H9 (cell line): ENCODE data around the gene DLG5. TPM values are rescaled to one million over a fixed set of nuclear protein-coding genes. Genes with fewer than 3 reads are reported as not detected.

Source experiments
- DNase-seq: peaks from one replicate; pipeline ENCODE4 v3.0.0-alpha.2; 2017
- H2AFZ ChIP-seq: one replicate; pipeline ENCODE4 v1.6.1; 2013; ENCODE audit warnings: mild to moderate bottlenecking, low read length, control low read depth, moderate library complexity
- H2AK5ac ChIP-seq: 2 replicates; pipeline ENCODE4 v1.6.1; 2013; ENCODE audit warnings: low read length, control low read depth, mixed read lengths; ENCODE audit not compliant: insufficient read length
- H2BK120ac ChIP-seq: one replicate; pipeline ENCODE4 v1.6.1; 2013; ENCODE audit warnings: low read depth, mild to moderate bottlenecking, low read length, control low read depth, inconsistent platforms; ENCODE audit not compliant: poor library complexity, severe bottlenecking
- H2BK12ac ChIP-seq: 2 replicates; pipeline ENCODE4 v1.6.1; 2013; ENCODE audit warnings: low read length, control low read depth, mixed read lengths, low read depth; ENCODE audit not compliant: insufficient read length
- H2BK15ac ChIP-seq: 2 replicates; pipeline ENCODE4 v1.6.1; 2013; ENCODE audit warnings: low read depth, low read length, control low read depth
- H2BK20ac ChIP-seq: one replicate; pipeline ENCODE4 v1.6.1; 2013; ENCODE audit warnings: low read depth, mild to moderate bottlenecking, low read length, control low read depth, inconsistent platforms; ENCODE audit not compliant: poor library complexity, severe bottlenecking
- H2BK5ac ChIP-seq: 2 replicates; pipeline ENCODE4 v1.6.1; 2013; ENCODE audit warnings: low read length, control low read depth, mixed read lengths; ENCODE audit not compliant: insufficient read length
- H3K14ac ChIP-seq: 2 replicates; pipeline ENCODE4 v1.6.1; 2013; ENCODE audit warnings: low read length, control low read depth; ENCODE audit not compliant: insufficient read depth
- H3K18ac ChIP-seq: 2 replicates; pipeline ENCODE4 v1.6.1; 2013; ENCODE audit warnings: low read depth, mild to moderate bottlenecking, mixed read lengths, low read length, control low read depth; ENCODE audit not compliant: insufficient read length
- H3K23ac ChIP-seq: 2 replicates; pipeline ENCODE4 v1.6.1; 2013; ENCODE audit warnings: low read length, control low read depth, mixed read lengths, low read depth; ENCODE audit not compliant: insufficient read length
- H3K23me2 ChIP-seq: 2 replicates; pipeline ENCODE4 v1.6.1; 2013; ENCODE audit warnings: low read depth, mild to moderate bottlenecking, mixed read lengths, low read length, control low read depth; ENCODE audit not compliant: insufficient read length, poor library complexity, severe bottlenecking
- H3K27ac ChIP-seq: 2 replicates; pipeline ENCODE4 v1.5.1; 2013; ENCODE audit warnings: low read length, control low read depth, mixed read lengths, low read depth; ENCODE audit not compliant: insufficient read length
- H3K27me3 ChIP-seq: 2 replicates; pipeline ENCODE4 v1.6.1; 2013; ENCODE audit warnings: low read length, control low read depth, inconsistent platforms; ENCODE audit not compliant: insufficient read depth
- H3K4ac ChIP-seq: 2 replicates; pipeline ENCODE4 v1.6.1; 2013; ENCODE audit warnings: low read depth, mild to moderate bottlenecking, control low read depth, inconsistent platforms, low read length, moderate library complexity
- H3K4me1 ChIP-seq: 2 replicates; pipeline ENCODE4 v1.6.1; 2013; ENCODE audit warnings: low read length, control low read depth, inconsistent platforms; ENCODE audit not compliant: insufficient read depth
- H3K4me2 ChIP-seq: 2 replicates; pipeline ENCODE4 v1.6.1; 2013; ENCODE audit warnings: low read length, control low read depth, mixed read lengths; ENCODE audit not compliant: insufficient read length, insufficient read depth
- H3K56ac ChIP-seq: 2 replicates; pipeline ENCODE4 v1.6.1; 2013; ENCODE audit warnings: low read depth, mild to moderate bottlenecking, mixed read lengths, low read length, control low read depth; ENCODE audit not compliant: insufficient read length
- H3K79me1 ChIP-seq: 2 replicates; pipeline ENCODE4 v1.6.1; 2013; ENCODE audit warnings: low read depth, mild to moderate bottlenecking, moderate library complexity, low read length, control low read depth, inconsistent platforms; ENCODE audit not compliant: insufficient read depth, poor library complexity, severe bottlenecking
- H3K79me2 ChIP-seq: 2 replicates; pipeline ENCODE4 v1.6.1; 2013; ENCODE audit warnings: low read length, control low read depth, inconsistent platforms; ENCODE audit not compliant: insufficient read depth
- H3K9ac ChIP-seq: 2 replicates; pipeline ENCODE4 v1.6.1; 2013; ENCODE audit warnings: low read length, control low read depth, mixed read lengths; ENCODE audit not compliant: insufficient read length; ENCODE audit errors: extremely low read depth
- H3K9me3 ChIP-seq: one replicate; pipeline ENCODE4 v1.6.1; 2013; ENCODE audit warnings: low read depth, low read length, inconsistent platforms; ENCODE audit not compliant: control insufficient read depth
- H3T11ph ChIP-seq: one replicate; pipeline ENCODE4 v1.6.1; 2013; ENCODE audit warnings: mild to moderate bottlenecking, low read length, control low read depth, inconsistent platforms
- H4K20me1 ChIP-seq: one replicate; pipeline ENCODE4 v1.6.1; 2013; ENCODE audit not compliant: control insufficient read depth, insufficient read length, insufficient read depth
- H4K5ac ChIP-seq: 2 replicates; pipeline ENCODE4 v1.6.1; 2013; ENCODE audit warnings: low read depth, mild to moderate bottlenecking, mixed read lengths, low read length, control low read depth; ENCODE audit not compliant: insufficient read length
- H4K8ac ChIP-seq: replicated peaks from 2 replicates; pipeline ENCODE4 v1.6.1; 2013; ENCODE audit warnings: low read length, control low read depth, mixed read lengths, low read depth; ENCODE audit not compliant: insufficient read length
- H4K91ac ChIP-seq: 2 replicates; pipeline ENCODE4 v1.6.1; 2013; ENCODE audit warnings: low read depth, mild to moderate bottlenecking, moderate library complexity, mixed read lengths, low read length, control low read depth; ENCODE audit not compliant: insufficient read length
- H3K27ac Mint-ChIP-seq, 3 experiments: 2 replicates in 2 of 3; 3 replicates in 1 of 3; pipeline ENCODE4 v1.8.0; 2020 to 2021; ENCODE audit warnings: mixed read lengths in 3 of 3, mild to moderate bottlenecking in 1 of 3, moderate library complexity in 1 of 3
- H3K27me3 Mint-ChIP-seq: 2 replicates; pipeline ENCODE4 v1.8.0; 2021; ENCODE audit warnings: low read depth, mild to moderate bottlenecking, moderate library complexity, mixed read lengths
- H3K36me3 Mint-ChIP-seq, 3 experiments: 2 replicates in 2 of 3; 3 replicates in 1 of 3; pipeline ENCODE4 v1.8.0; 2020 to 2021; ENCODE audit warnings: low read depth in 3 of 3, mixed read lengths in 3 of 3; ENCODE audit not compliant: insufficient read depth in 1 of 3
- H3K4me1 Mint-ChIP-seq, 2 experiments: 2 replicates each; pipeline ENCODE4 v1.8.0; 2020; ENCODE audit warnings: mixed read lengths in 2 of 2
- H3K4me3 Mint-ChIP-seq, 2 experiments: 2 replicates in 1 of 2; 3 replicates in 1 of 2; pipeline ENCODE4 v1.8.0; 2020 to 2021; ENCODE audit warnings: mild to moderate bottlenecking in 2 of 2, mixed read lengths in 2 of 2, moderate library complexity in 1 of 2
- H3K9me3 Mint-ChIP-seq, 2 experiments: 2 replicates in 1 of 2; 3 replicates in 1 of 2; pipeline ENCODE4 v1.8.0; 2020; ENCODE audit warnings: mild to moderate bottlenecking in 2 of 2, mixed read lengths in 2 of 2, moderate library complexity in 1 of 2
- WGBS: extraction: QIAGEN DNeasy Blood & Tissue Kit; methylation state at CpG from one replicate; pipeline ENCODE4 v1.1.7; 2013; ENCODE audit warnings: missing lambda C conversion rate, low lambda C conversion rate, mixed read lengths; ENCODE audit not compliant: insufficient read length; ENCODE audit errors: extremely low coverage; 5-methylcytosine and 5-hydroxymethylcytosine counted together
- total RNA-seq: library from RNA; stranded (reverse); gene quantifications from 2 replicates; pipeline ENCODE4 v1.2.1, GENCODE V29; 2021
- TF ChIP-seq, protein P1 (sequence below): fragments of 200-600 bp; sonication (generic); conservative IDR thresholded peaks from 3 replicates; pipeline ENCODE4 v1.8.0; 2021; ENCODE audit warnings: antibody characterized with exemption, mild to moderate bottlenecking

Gene DLG5
- total RNA-seq, 1 experiment from 2014 or later = 67.4 TPM

- Histone ChIP-seq H3T11ph (no peak overlapping the region), H2BK5ac (no peak overlapping the region), H4K91ac (no peak overlapping the region), H3K14ac (no peak overlapping the region), H3K9me3 (no peaks in the 10 kb centered on the region), H2BK20ac (no peak overlapping the region), H3K56ac (no peak overlapping the region), H3K79me2 (no peaks in the 10 kb centered on the region), H3K4me2 (no peak overlapping the region), H3K79me1 (no peaks in the 10 kb centered on the region), H2BK12ac (no peak overlapping the region), H3K27me3 (no peaks in the 10 kb centered on the region), H2BK120ac (no peak overlapping the region), H4K8ac (no peak overlapping the region), H3K4me1 (peaks cover 11% of the 10 kb centered on the region; the same call in 1 of the 2 replicates), H4K5ac (no peak overlapping the region), H3K23me2 (no peaks in the 10 kb centered on the region), H3K4ac (no peak overlapping the region), H3K23ac (no peak overlapping the region), H4K20me1 (no peaks in the 10 kb centered on the region), H3K18ac (no peak overlapping the region), H3K9ac (no peak overlapping the region), H2AFZ (no peak overlapping the region), H3K27ac (no peak overlapping the region), H2AK5ac (no peak overlapping the region), H2BK15ac (no peak overlapping the region)
- TF ChIP-seq, protein P1, sequence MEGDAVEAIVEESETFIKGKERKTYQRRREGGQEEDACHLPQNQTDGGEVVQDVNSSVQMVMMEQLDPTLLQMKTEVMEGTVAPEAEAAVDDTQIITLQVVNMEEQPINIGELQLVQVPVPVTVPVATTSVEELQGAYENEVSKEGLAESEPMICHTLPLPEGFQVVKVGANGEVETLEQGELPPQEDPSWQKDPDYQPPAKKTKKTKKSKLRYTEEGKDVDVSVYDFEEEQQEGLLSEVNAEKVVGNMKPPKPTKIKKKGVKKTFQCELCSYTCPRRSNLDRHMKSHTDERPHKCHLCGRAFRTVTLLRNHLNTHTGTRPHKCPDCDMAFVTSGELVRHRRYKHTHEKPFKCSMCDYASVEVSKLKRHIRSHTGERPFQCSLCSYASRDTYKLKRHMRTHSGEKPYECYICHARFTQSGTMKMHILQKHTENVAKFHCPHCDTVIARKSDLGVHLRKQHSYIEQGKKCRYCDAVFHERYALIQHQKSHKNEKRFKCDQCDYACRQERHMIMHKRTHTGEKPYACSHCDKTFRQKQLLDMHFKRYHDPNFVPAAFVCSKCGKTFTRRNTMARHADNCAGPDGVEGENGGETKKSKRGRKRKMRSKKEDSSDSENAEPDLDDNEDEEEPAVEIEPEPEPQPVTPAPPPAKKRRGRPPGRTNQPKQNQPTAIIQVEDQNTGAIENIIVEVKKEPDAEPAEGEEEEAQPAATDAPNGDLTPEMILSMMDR = no peak
- Mint-ChIP-seq H3K4me3 (no peak overlapping the region), H3K36me3 (peaks cover 34 to 85% (median 61%) of the 10 kb centered on the region in 3 experiments; a peak in 6 of 7 replicates), H3K4me1 (peaks cover 28 to 33% of the 10 kb centered on the region in 2 experiments), H3K9me3 (no peaks in the 10 kb centered on the region), H3K27me3 (no peaks in the 10 kb centered on the region), H3K27ac (peak overlapping the region in 2 of 3 experiments; percentile 39 to 52; a peak in 2 of 7 replicates)
- no CpG with 5 or more reads among the region's 3 CpGs for WGBS
- DNase-seq = no peak
Measured at GRCh38 chr10:77804371-77804770, 122.2 kb downstream of the DLG5 start.
